SK-N-MC (cell line): Measurements from ENCODE around the gene CAMKV.

ENCODE experiments used
- EZH2 ChIP-seq: fragments of 200-600 bp; sonication (generic); IDR thresholded peaks from one replicate; pipeline ENCODE4 v1.6.1; 2017; ENCODE audit warnings: antibody characterized with exemption
- POLR2AphosphoS5 ChIP-seq: IDR thresholded peaks from 2 replicates; pipeline ENCODE4 v1.6.1; 2012; ENCODE audit warnings: mild to moderate bottlenecking, low read depth, low read length, borderline replicate concordance

DNA sequence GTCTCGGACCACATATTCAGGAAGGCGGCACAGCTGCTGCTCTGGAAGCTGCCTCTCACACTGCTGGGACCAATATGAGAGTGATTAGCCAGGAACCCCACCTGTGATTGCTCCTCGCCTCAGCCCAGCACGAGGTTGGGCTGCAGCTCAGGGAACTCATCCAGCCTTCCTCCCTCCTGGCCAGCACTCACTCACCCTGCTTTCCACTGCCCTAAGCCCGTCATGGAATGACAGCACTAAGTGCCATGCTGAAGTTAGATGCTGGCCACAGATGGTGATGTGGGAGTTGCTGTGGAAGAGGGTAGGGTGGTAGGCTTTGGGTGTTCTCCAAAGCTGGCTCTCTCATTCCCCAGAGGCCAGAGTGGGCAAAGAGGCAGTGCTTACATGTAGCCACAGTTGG lies 26.6 kb upstream of the CAMKV start:
- no peak for TF ChIP-seq EZH2
- no peak for TF ChIP-seq POLR2AphosphoS5
